GM08714 (cell line): ENCODE data around the gene REG4.
"Not testable (repeated sequence)": the region's sequence is repeated elsewhere in the genome, so short reads cannot be mapped to it uniquely, and the experiment has no call there.

Experiments
- H3K4me3 ChIP-seq: fragments of 200-500 bp; sonication (Bioruptor generic); 2 replicates; pipeline ENCODE4 v1.5.1; 2014; ENCODE audit warnings: mild to moderate bottlenecking, low read length, inconsistent platforms
- ZNF274 ChIP-seq: IDR thresholded peaks from 2 replicates; pipeline ENCODE4 v1.6.1; 2012; ENCODE audit warnings: mild to moderate bottlenecking, low read depth, low read length

The REG4 gene

GRCh38 chr1:119795261-119796200 is 15.7 kb downstream of the REG4 start:
- TF ChIP-seq ZNF274: no peak
- no peak overlapping the region for H3K4me3 ChIP-seq

GRCh38 chr1:119794876-119795240 is 16.4 kb downstream of the REG4 start:
- H3K4me3 ChIP-seq: no peak overlapping the region
- TF ChIP-seq ZNF274: no peak

GRCh38 chr1:119794230-119794875 is 16.9 kb downstream of the REG4 start:
- no peak for TF ChIP-seq ZNF274
- no peak overlapping the region for H3K4me3 ChIP-seq

- no peak for TF ChIP-seq ZNF274
- no peak overlapping the region for H3K4me3 ChIP-seq
Measured at GRCh38 chr1:119791377-119791776, 19.9 kb downstream of the REG4 start.

- no peak overlapping the region for H3K4me3 ChIP-seq
- TF ChIP-seq ZNF274: no peak
Measured at GRCh38 chr1:119790451-119791198, 20.6 kb downstream of the REG4 start.

- H3K4me3 ChIP-seq: no peak overlapping the region
- TF ChIP-seq ZNF274: no peak
Measured at GRCh38 chr1:119787776-119788175, 23.5 kb downstream of the REG4 start.

GRCh38 chr1:119786473-119787050 is 24.7 kb downstream of the REG4 start:
- H3K4me3 ChIP-seq: not testable (repeated sequence)

- not testable (repeated sequence) for H3K4me3 ChIP-seq
Measured at GRCh38 chr1:119786046-119786445, 25.2 kb downstream of the REG4 start.

- no peak overlapping the region for H3K4me3 ChIP-seq
- TF ChIP-seq ZNF274: no peak
Measured at GRCh38 chr1:119784191-119784781, 27.0 kb downstream of the REG4 start.

- TF ChIP-seq ZNF274: no peak
- H3K4me3 ChIP-seq: no peak overlapping the region
Measured at GRCh38 chr1:119783354-119784185, 27.7 kb downstream of the REG4 start.

GRCh38 chr1:119782631-119783325 is 28.5 kb downstream of the REG4 start:
- no peak overlapping the region for H3K4me3 ChIP-seq
- TF ChIP-seq ZNF274: no peak

- no peak for TF ChIP-seq ZNF274
Measured at GRCh38 chr1:119781434-119782210, 29.6 kb downstream of the REG4 start.

GRCh38 chr1:119779869-119780356 is 31.3 kb downstream of the REG4 start:
- TF ChIP-seq ZNF274: no peak
- no peak overlapping the region for H3K4me3 ChIP-seq

More at GRCh38 chr1:119781434-119782210, 29.6 kb downstream of the REG4 start:
- H3K4me3 ChIP-seq: no peak overlapping the region
